ENCODE measurements around the gene NDUFV1. TPM values are rescaled to one million over a fixed set of nuclear protein-coding genes. Genes with fewer than 3 reads are reported as not detected.

Gene NDUFV1
- total RNA-seq, 1 experiment from 2014 or later: 242 TPM

DNA sequence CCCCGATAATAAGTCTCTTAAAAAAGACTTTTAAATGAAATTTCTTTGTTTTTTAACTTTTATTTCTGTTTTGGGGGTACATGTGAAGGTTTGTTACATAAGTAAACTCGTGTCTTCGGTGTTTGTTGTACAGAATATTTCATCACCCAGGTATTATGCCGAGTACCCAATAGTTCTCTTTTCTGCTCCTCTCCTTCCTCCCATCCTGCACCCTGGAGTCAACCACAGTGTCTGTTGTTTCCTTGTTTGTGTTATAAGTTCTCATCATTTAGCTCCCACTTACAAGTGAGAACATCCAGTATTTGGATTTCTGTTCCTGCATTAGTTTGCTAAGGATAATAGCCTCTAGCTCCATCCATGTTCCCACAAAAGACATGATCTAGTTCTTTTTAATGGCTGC lies 24.7 kb upstream of the NDUFV1 start:
- TF ChIP-seq EGR1 (IDR thresholded peaks at IDR 0.05; ENCODE audit: low read depth) (no peak), CBX3 (IDR thresholded peaks at IDR 0.05; ENCODE audit: low read depth) (no peak), CEBPB (IDR thresholded peaks at IDR 0.05; ENCODE audit: low read depth) (no peak)
- TF ChIP-seq, protein P1, sequence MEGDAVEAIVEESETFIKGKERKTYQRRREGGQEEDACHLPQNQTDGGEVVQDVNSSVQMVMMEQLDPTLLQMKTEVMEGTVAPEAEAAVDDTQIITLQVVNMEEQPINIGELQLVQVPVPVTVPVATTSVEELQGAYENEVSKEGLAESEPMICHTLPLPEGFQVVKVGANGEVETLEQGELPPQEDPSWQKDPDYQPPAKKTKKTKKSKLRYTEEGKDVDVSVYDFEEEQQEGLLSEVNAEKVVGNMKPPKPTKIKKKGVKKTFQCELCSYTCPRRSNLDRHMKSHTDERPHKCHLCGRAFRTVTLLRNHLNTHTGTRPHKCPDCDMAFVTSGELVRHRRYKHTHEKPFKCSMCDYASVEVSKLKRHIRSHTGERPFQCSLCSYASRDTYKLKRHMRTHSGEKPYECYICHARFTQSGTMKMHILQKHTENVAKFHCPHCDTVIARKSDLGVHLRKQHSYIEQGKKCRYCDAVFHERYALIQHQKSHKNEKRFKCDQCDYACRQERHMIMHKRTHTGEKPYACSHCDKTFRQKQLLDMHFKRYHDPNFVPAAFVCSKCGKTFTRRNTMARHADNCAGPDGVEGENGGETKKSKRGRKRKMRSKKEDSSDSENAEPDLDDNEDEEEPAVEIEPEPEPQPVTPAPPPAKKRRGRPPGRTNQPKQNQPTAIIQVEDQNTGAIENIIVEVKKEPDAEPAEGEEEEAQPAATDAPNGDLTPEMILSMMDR (IDR thresholded peaks at IDR 0.05 in 2 of 3, conservative IDR thresholded peaks at IDR 0.05 in 1 of 3; ENCODE audit: borderline replicate concordance in 1 of 3, insufficient read depth in 1 of 3, low read depth in 2 of 3, low read length in 2 of 3): no peak
- TF ChIP-seq, protein P2, sequence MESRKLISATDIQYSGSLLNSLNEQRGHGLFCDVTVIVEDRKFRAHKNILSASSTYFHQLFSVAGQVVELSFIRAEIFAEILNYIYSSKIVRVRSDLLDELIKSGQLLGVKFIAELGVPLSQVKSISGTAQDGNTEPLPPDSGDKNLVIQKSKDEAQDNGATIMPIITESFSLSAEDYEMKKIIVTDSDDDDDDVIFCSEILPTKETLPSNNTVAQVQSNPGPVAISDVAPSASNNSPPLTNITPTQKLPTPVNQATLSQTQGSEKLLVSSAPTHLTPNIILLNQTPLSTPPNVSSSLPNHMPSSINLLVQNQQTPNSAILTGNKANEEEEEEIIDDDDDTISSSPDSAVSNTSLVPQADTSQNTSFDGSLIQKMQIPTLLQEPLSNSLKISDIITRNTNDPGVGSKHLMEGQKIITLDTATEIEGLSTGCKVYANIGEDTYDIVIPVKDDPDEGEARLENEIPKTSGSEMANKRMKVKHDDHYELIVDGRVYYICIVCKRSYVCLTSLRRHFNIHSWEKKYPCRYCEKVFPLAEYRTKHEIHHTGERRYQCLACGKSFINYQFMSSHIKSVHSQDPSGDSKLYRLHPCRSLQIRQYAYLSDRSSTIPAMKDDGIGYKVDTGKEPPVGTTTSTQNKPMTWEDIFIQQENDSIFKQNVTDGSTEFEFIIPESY (IDR thresholded peaks at IDR 0.05; ENCODE audit: extremely low read depth, insufficient replicate concordance, low read length): no peak
- ChIA-PET POLR2A (interaction anchor here (0.8 to 0.9 kb wide), 3 partner anchors 10 to 48 kb away, joined by 3 read pairs; partner anchors contain the start of gene NUDT8), RAD21 (ENCODE audit: low non-redundant PET in 1 of 2, low total read pairs in 2 of 2, uncharacterized antibody in 2 of 2, unreplicated experiment in 2 of 2) (no interaction called here), CTCF (interaction anchor here (1.0 to 3.2 kb wide), 2 partner anchors 9 to 235 kb away, joined by 3 to 24 read pairs; no protein-coding TSS in a partner anchor)
- Histone ChIP-seq H3K9me2 (ENCODE audit: insufficient read depth) (no peaks in the 10 kb centered on the region), H3K4me3 (replicated peaks in 1 of 2; ENCODE audit: low read depth in 1 of 2, low read length in 2 of 2) (peak overlapping the region in 1 of 2 experiments; percentile 90; a peak in 2 of 4 replicates), H3K36me3 (ENCODE audit: control insufficient read depth in 1 of 2, insufficient read depth in 2 of 2, low read length in 2 of 2) (peaks cover 6 to 19% of the 10 kb centered on the region in 2 experiments; a peak in 2 of 4 replicates), H3K9ac (ENCODE audit: low read length) (peak overlapping the region; percentile 19; the same call in 1 of the 2 replicates), H4K20me1 (ENCODE audit: insufficient read depth) (peaks cover 2% of the 10 kb centered on the region; the same call in 1 of the 2 replicates), H3K4me2 (ENCODE audit: low read length) (peak overlapping the region; percentile 98), H3K27ac (ENCODE audit: low read depth, low read length) (no peak overlapping the region), H2AFZ (ENCODE audit: low read depth, low read length, poor library complexity, severe bottlenecking) (no peak overlapping the region), H3K27me3 (ENCODE audit: insufficient read depth, low read length) (no peaks in the 10 kb centered on the region), H3K9me3 (ENCODE audit: control insufficient read depth in 1 of 2, insufficient read depth in 1 of 2, low read depth in 1 of 2, low read length in 2 of 2) (no peaks in the 10 kb centered on the region), H3K79me2 (ENCODE audit: insufficient read depth, low read length) (peaks cover 33% of the 10 kb centered on the region), H3K4me1 (ENCODE audit: control insufficient read depth in 1 of 2, insufficient read depth in 2 of 2, low read length in 2 of 2) (peaks cover 41 to 53% of the 10 kb centered on the region in 2 experiments)
- BruUV-seq (replicated peaks): no TSS peak
- intact Hi-C loops (cut with micrococcal nuclease): no loop called here
- DNase-seq (ENCODE audit: low read depth, low spot score): no peak
- ATAC-seq: no peak

Measured in HCT116 (cell line).